Calu3 (cell line): Measurements from ENCODE around the gene RCSD1. TPM values are rescaled to one million over a fixed set of nuclear protein-coding genes. Genes with fewer than 3 reads are reported as not detected.

ENCODE experiments used
- BruUV-seq: library from RNA; stranded (reverse); fragments of 400-500 nt; replicated peaks from 2 replicates; lab custom pipeline; 2021; lab: Mats Ljungman, UMichigan
- CTCF ChIA-PET: fragments of 300-600 bp; sonication (Branson Sonifier 250); formaldehyde crosslinking; loops from one replicate; lab custom pipeline; 2022; ENCODE audit warnings: antibody characterized with exemption; lab: Charles Lee
- DNase-seq: peaks from one replicate; pipeline ENCODE4 v3.0.0; 2022
- H3K27ac Mint-ChIP-seq: one replicate; pipeline ENCODE4 v1.8.0; 2022; ENCODE audit warnings: mixed read lengths; ENCODE audit not compliant: unreplicated experiment
- H3K27me3 Mint-ChIP-seq: one replicate; pipeline ENCODE4 v1.8.0; 2022; ENCODE audit warnings: mixed read lengths; ENCODE audit not compliant: unreplicated experiment
- H3K36me3 Mint-ChIP-seq: one replicate; pipeline ENCODE4 v1.8.0; 2022; ENCODE audit warnings: mild to moderate bottlenecking, moderate library complexity, mixed read lengths; ENCODE audit not compliant: insufficient read depth, unreplicated experiment
- H3K4me1 Mint-ChIP-seq: one replicate; pipeline ENCODE4 v1.8.0; 2022; ENCODE audit warnings: mild to moderate bottlenecking, low read depth, mixed read lengths; ENCODE audit not compliant: unreplicated experiment
- H3K4me3 Mint-ChIP-seq: one replicate; pipeline ENCODE4 v1.8.0; 2022; ENCODE audit warnings: mild to moderate bottlenecking, low read depth, moderate library complexity, mixed read lengths; ENCODE audit not compliant: unreplicated experiment
- H3K9me3 Mint-ChIP-seq: one replicate; pipeline ENCODE4 v1.8.0; 2022; ENCODE audit warnings: low read depth, mixed read lengths; ENCODE audit not compliant: unreplicated experiment
- CTCF ChIP-seq: fragments of 200-600 bp; IDR thresholded peaks from one replicate; pipeline ENCODE4 v1.8.0; 2022; ENCODE audit warnings: antibody characterized with exemption; ENCODE audit not compliant: unreplicated experiment
- intact Hi-C: fragments of 100-400 bp; cut with micrococcal nuclease; formaldehyde crosslinking; loops from one replicate; pipeline ENCODE4 v1.10.0; 2022; ENCODE audit not compliant: unreplicated experiment
- total RNA-seq: library from RNA; stranded (reverse); gene quantifications from 2 replicates; pipeline ENCODE4 v1.2.3, GENCODE V29; 2022

Gene RCSD1
- total RNA-seq, 1 experiment from 2014 or later, result not detected

GRCh38 chr1:167625040-167625823, 4.8 kb upstream of the RCSD1 start:
- peaks cover 73% of the 10 kb centered on the region for H3K27me3 Mint-ChIP-seq
- H3K27ac Mint-ChIP-seq, result no peak overlapping the region
- H3K4me3 Mint-ChIP-seq, result no peak overlapping the region
- peaks cover 7% of the 10 kb centered on the region for H3K9me3 Mint-ChIP-seq
- no TSS peak for BruUV-seq
- no peak for DNase-seq
- CTCF ChIA-PET, result no interaction called here
- H3K36me3 Mint-ChIP-seq, result no peaks in the 10 kb centered on the region
- intact Hi-C loops, result no loop called here
- no peak for TF ChIP-seq CTCF
- peaks cover 8% of the 10 kb centered on the region for H3K4me1 Mint-ChIP-seq

- CTCF ChIA-PET, result interaction anchor here (1.6 kb wide), 1 partner anchor 27 kb away, joined by 4 read pairs; no protein-coding TSS in a partner anchor
- no TSS peak for BruUV-seq
- intact Hi-C loops, result no loop called here
Measured at GRCh38 chr1:167627615-167627864, 2.5 kb upstream of the RCSD1 start.

GRCh38 chr1:167627865-167628641, 2.0 kb upstream of the RCSD1 start:
- H3K27me3 Mint-ChIP-seq, result peaks cover 80% of the 10 kb centered on the region
- no peak for TF ChIP-seq CTCF
- H3K9me3 Mint-ChIP-seq, result peaks cover 7% of the 10 kb centered on the region
- intact Hi-C loops, result no loop called here
- no peak overlapping the region for H3K27ac Mint-ChIP-seq
- H3K36me3 Mint-ChIP-seq, result no peaks in the 10 kb centered on the region
- H3K4me3 Mint-ChIP-seq, result no peak overlapping the region
- BruUV-seq, result no TSS peak
- CTCF ChIA-PET, result interaction anchor here (1.6 kb wide), 1 partner anchor 27 kb away, joined by 4 read pairs; no protein-coding TSS in a partner anchor
- no peak for DNase-seq
- H3K4me1 Mint-ChIP-seq, result peaks cover 8% of the 10 kb centered on the region

More at GRCh38 chr1:167627615-167627864, 2.5 kb upstream of the RCSD1 start:
- peaks cover 80% of the 10 kb centered on the region for H3K27me3 Mint-ChIP-seq
- no peaks in the 10 kb centered on the region for H3K36me3 Mint-ChIP-seq
- H3K4me1 Mint-ChIP-seq, result peaks cover 8% of the 10 kb centered on the region
- TF ChIP-seq CTCF, result no peak
- no peak overlapping the region for H3K27ac Mint-ChIP-seq
- H3K9me3 Mint-ChIP-seq, result peaks cover 7% of the 10 kb centered on the region
- no peak for DNase-seq
- H3K4me3 Mint-ChIP-seq, result no peak overlapping the region

- no peak for DNase-seq
- TF ChIP-seq CTCF, result no peak
- peaks cover 7% of the 10 kb centered on the region for H3K9me3 Mint-ChIP-seq
- H3K4me3 Mint-ChIP-seq, result peak overlapping the region; percentile 34
- intact Hi-C loops, result no loop called here
- H3K27ac Mint-ChIP-seq, result no peak overlapping the region
- no peaks in the 10 kb centered on the region for H3K36me3 Mint-ChIP-seq
- CTCF ChIA-PET, result interaction anchor here (1.6 kb wide), 1 partner anchor 28 kb away, joined by 4 read pairs; no protein-coding TSS in a partner anchor
- peaks cover 8% of the 10 kb centered on the region for H3K4me1 Mint-ChIP-seq
- H3K27me3 Mint-ChIP-seq, result peaks cover 80% of the 10 kb centered on the region
- BruUV-seq, result no TSS peak
Measured at GRCh38 chr1:167628741-167629515, 1.1 kb upstream of the RCSD1 start.
